Activated naive CD4-positive, alpha-beta T cell treated with Interleukin-2 at 50 U/mL for 16 hours (primary cell): ENCODE data around the gene ITPR1.

Experiments
- DNase-seq: peaks from one replicate; pipeline ENCODE4 v3.0.0-alpha.2; 2020

The ITPR1 gene

DNA sequence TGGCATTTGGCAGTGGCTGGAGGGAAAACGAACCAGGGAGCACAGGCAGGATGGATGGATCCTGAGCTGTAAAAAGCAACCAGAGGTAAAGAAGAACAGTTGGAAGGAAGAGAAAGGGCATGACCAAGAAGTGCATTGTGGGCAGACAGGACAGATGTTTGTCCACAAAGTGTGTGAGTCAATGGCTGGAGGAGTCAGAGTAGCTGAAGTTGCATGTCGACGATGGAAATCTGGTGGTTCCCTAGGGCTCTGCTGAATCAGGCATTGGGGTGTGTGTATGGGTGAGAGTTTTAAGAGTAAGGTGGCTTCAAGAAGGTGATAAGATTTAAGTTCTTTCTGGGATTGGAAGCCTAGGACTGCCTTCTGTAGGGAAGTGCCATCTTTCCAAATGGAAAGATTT lies 272.1 kb downstream of the ITPR1 start:
- DNase-seq, result no peak

DNA sequence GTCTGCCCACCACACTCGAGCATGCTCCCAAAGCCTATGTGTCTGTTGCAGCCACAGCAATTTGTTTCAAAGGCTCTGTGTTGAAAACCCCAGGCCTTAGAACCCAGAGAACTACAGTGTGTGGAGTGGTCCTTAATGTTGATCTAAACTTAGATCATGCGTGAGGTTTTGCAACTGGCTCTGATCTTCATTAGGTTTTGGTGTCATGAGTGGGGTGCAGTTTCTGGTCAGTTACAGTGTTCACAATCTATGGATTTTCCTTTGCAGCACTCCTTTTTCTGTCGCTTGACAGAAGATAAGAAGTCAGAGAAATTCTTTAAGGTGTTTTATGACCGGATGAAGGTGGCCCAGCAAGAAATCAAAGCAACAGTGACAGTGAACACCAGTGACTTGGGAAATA lies 273.1 kb downstream of the ITPR1 start:
- DNase-seq, result no peak

DNA sequence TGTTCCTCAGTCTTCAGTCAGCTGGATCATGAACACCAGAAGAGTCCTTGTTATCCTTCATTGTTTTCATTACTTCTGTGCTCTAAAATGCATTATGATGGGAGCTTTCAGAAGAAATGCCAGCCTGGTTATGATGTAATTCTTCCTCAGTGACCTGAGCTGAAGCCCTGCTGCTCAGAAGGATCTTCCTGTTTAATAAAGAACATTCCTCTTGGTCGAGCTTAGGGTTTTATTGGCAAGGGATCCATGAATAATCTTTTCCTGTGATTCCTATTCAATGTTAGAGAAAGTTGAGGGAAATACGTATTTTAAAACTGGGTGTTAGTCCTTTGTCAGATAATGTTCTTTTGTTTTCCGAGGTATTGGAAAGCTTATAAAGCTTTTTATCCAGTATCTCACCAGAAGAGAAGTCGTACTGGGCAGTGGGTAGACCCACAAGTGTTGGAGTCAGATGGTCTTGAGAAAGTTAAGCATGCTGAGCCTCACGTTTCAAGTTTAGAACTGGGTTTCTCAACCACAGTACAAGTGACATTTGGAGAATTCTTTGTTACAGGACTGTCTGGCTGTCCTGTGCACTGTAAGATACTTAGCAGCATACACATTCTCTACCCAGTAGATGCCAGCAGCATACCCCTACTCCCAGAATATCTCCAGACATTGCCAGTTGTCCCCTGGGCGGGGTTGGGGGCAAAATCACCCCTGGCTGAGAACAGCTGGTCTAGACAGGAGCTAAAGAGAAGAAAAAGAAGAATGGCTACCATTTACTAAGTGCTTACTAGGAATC lies 273.8 kb downstream of the ITPR1 start:
- no peak for DNase-seq

DNA sequence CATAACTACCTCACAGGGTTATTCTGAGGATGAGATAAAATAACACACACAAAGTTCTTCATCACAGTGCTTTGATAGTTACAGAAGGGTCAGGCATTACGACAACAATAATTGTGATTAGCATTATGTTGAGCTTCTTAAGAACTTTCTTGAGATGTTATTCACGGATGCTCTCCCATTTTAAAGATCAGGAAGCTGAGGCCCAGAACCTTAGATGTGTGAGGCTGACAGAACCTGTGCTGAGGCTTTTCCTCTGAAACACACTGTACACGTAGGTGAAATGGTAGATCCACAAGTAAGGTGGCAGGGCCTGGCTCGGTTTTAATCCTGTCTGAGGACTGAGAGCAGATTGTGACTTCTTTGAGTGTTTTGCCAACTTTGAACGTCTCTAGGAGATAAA lies 274.9 kb downstream of the ITPR1 start:
- no peak for DNase-seq

DNA sequence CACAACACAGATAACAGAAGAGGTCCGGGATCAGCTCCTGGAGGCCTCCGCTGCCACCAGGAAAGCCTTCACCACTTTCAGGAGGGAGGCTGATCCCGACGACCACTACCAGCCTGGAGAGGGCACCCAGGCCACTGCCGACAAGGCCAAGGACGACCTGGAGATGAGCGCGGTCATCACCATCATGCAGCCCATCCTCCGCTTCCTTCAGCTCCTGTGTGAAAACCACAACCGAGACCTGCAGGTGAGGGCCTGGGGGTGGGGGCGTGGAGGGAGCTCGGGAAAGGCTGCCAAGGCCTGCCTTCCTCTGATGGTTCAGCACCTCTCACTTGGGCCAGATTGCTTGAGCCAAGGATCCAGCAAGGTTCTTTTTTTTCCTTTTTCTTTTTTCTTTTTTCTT lies 275.4 kb downstream of the ITPR1 start:
- no peak for DNase-seq

DNA sequence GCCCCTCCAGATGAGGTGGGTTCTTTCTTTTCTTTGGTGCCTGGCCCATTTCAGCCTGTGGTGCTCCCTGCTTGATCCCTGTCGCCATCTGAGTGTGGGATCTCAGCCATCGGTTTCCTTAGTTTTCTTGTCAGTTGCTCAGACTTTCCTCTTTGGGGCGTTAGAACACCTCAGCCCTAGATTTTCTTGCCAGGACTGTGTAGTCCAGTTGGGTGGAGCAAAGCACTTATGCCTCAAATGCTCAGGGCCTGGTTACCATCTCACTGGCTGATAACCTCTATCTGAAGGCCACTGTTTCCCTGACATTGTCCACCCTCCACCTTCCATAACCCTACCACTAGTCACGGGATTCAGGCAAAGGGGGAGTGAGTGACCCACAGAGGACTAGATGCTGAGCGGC lies 277.4 kb downstream of the ITPR1 start:
- no peak for DNase-seq

DNA sequence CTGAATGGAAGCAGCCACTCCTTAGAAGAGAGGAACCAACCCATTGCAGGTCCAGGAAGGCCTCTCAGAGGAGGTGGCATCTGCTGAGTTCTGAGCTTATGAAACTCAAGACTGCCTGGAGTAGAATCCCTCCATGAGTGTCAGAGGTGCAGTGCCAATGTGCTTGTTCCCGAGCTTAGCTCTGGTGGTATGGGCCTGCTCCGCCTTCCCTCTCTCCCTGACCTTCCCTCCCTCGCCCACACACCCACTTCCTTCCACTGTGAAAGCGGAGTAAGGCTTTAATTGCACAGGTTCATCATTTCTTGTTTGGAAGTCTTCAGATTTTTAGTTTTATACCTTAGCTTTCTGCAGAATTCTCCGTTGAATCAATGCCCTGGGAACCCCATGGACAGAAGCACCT lies 278.1 kb downstream of the ITPR1 start:
- no peak for DNase-seq

DNA sequence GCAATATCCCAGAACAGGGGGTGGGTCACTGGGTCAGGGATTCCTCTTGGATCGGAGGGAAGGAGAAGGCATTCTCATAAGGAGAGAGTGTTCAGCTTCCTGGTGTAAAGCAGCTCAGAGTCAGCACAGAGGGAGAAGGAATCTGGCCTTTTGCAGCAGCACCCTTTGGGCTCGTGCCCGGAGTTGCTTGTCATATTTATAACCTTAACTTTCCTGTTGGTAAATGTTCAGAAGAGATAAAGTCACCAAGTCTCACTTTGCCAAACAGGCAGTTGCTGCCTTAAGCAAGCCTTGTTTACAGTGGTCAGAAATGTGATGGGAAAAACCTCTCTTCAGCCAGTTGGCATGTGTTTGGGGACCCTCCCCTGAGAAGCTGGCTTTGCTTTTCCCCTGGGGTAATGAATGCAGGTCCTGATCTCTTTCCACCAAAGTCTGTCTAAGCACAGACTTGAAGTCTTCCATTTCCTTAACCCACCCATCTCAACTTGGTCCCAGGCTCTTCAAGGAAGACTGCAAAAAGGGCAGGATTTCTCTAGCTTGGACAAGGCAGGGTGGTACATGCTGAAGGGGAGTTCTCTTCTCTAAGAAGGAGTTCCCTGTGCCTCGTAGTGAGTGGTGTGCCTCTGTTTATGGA lies 279.1 kb downstream of the ITPR1 start:
- no peak for DNase-seq

DNA sequence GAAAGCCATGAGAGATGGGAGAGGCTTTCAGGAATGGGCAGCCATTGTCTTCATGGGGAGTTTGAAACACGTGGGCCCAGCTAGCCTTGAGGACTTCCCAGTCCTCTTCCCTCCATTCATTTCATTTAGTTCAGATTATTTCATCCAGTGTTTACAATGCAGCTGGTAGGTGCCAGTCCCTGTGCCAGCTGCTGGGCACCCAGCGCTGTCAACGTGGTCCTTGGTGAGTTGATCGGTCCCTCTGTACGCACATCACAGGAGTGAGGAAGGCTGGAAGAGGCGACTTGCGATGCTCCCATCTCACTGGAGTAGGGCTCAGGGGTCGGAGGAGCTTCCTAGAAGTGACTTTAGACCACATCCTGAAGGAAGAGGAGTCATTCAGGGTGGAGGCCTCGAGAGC lies 279.7 kb downstream of the ITPR1 start:
- DNase-seq, result no peak

DNA sequence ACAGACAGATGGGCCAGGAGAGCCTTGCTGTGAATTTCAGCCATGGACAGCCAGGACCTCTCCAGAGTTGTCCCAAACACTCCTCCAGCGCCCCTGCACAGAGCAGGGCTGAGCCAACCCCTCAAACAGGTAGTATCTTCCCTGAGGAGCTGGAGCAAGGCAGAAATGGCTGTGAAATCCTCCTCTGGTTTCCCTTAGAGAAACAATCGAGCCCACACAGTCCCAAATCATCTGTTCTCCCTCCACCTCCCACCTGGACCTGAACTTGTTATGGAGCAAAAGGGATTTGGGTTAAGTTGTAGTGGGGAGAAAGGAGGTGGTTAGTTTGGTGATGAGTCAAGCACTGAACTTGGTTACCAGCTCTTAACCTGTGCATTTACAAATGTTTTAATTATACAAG lies 280.4 kb downstream of the ITPR1 start:
- no peak for DNase-seq

DNA sequence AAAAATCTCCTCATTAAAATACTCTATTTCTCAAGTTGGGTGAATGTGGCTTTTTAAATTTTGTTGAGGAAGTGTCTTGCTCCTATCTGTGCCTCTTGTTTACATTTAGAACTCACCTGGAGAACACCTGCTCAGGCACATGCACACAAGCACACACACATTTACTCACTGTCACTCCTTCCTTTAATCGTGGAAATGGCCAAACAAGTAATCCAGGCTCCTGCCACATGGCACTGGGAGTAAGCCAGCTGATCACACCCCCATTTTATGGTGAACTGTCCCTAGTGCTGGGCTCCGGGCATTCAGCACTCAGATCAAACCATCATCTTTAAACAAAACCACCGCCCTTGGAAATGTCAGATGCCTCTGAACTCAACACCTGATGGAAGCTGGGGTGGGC lies 281.4 kb downstream of the ITPR1 start:
- DNase-seq, result no peak

DNA sequence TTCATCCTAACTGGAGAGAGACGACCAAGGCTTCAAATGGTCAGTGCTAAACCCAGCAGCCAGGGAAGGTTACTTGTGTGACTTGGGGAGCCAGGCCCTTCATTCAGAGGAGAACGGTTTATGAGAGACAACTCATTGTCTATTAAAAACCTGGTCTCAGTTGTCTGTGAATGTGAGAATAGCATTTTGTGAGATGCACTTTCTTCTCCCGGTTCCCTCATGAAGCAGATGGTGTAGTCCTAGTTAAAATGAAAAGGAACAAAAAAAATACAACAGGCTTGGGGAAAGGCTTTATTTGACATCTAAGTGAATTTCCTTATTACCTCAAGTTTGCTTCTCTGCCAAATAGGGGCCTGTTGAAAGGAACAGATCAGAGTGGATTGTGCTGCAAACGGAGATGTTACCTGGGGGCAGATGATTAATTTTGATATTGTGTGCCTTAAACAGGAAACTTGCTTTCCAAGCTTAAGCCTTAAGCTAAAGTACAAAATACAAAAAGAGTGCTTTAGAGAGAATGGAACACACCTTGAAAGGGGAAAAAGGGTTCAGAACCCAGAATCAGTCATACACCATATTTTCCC lies 283.3 kb downstream of the ITPR1 start:
- no peak for DNase-seq

DNA sequence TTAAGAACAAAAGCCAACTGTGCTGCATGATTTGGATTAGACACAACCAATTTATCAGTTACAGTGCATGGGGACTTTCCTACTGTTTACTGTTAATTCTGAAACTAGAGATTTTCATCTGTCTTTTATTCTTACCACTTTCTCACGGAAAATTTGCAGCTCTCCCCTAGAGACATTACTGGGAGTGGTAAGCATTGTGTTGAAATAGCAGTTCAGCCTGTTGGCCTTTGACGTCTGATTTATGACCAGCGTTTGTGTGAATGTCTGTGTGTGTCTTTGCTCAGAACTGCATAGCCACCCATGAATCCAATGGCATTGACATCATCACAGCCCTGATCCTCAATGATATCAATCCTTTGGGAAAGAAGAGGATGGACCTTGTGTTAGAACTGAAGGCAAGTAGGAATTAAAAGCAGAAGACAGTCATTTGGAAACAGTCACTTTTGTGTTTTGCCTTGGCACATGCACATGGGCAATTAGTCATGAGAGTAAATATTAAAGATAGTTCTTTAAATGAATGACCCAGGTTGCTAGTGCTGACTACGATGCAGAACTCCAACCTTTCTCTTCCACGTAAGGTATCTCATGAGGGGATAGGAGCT lies 283.9 kb downstream of the ITPR1 start:
- no peak for DNase-seq

DNA sequence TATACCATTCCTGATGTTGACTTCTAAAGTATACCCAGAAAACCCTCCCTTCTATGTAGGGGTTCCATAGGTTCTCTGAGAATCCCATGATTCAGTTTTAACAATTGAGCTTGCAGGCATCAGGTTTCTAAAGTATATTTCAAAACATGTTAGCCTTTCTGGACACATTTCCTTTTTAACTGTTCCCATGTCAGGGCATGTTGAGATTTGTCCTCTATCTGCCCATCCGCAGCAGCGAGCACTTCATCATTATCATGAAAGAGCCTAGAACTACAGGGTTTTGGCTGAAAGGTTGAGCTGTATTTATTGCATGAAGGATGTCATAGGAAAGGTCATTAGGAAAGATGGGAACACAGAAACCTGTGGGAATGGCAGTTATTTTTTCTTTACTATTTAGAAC lies 285.0 kb downstream of the ITPR1 start:
- DNase-seq, result no peak

DNA sequence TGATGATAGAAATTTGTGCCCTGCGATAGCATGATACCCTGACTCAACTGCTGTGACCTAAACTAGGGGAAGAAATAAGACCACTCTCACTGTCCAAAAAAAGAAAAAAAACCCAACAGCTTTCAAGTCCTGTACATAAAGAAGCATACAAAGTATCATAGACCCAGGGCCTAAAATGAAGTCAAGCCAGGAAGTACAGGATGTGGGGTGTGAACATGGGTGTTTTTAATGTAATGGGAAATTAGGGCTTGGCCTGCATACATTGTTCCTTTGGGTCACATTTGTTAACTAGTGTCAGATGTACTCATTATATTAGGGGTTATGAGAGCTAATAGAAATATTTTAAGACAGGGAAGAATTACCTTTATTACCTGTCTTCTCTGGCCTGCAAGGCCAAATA lies 285.6 kb downstream of the ITPR1 start:
- DNase-seq, result no peak

DNA sequence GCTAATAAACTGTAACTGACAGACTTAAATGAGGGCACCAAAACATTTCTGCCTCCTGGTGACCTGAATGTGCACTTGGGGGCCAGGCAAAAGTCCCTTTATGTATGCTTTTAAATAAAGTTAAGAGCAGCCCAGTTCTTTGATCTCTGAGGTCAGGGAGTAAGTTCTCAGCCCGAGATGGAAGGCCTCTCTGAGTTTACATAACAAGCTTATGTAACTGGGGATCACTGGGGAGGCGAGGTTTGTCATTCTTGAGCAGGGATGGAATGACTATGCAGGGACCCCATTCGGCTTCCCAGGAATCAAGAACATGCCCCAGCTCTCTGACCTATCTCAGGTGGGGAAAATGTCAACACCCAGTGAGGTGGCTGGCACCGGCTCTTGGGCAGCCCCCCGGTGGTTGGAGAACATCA lies 287.4 kb downstream of the ITPR1 start:
- no peak for DNase-seq

DNA sequence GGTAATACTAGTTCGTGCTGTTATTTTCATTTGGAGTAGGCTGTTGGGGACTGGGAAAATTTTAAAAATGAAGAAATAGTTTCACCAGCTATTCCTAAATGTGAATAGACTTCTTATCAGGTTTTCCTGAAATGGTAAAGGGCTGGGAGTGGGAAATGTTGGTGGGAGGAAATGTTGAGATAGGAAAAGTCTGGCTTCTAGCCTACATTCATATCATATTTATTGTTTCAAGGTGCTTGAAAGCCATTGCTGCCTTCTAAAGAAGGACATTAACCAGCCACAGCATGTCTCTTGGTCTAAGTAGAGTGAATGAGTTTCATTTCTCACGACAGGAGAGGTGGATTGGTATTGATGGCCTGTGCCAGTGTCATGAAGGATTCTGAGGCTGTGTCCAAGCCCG lies 288.9 kb downstream of the ITPR1 start:
- no peak for DNase-seq

DNA sequence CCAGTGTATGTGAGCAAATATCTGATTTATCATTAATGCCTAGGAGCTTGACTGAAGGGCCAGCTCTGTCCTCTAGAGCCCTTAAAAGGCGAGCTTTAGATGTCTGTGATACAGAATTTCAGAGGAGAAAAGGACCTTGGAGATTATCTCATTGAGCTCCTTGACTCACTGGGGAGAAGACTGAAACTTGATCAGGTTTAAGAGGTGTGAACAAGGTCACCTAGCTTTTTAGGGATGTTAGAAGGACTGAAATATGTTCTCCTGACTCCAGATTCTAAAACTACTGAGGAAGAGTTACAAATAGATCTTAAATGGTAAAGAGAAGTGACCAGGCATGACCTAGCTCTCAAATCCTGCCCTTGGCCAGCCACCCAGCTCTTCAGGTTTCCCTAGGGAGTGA lies 292.4 kb downstream of the ITPR1 start:
- DNase-seq, result no peak

DNA sequence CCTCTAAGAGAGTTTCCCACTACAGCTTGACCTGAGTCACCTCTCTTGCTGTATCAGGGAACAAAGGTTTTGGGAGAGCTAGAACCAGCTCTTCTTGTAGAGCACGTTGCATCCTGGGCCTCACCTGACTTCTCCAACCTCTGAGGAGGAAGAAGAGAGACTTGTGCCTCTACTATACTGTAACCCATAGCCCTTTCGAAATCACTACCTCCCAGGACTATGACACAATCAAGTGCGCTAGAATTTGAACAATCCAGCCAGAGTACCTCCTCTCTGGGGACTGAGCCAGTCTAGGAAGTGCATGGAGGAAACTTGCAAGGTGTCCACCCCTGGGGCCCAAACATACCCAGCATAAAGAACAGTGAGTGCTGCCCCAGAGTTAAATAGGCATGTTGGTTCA lies 293.3 kb downstream of the ITPR1 start:
- no peak for DNase-seq

DNA sequence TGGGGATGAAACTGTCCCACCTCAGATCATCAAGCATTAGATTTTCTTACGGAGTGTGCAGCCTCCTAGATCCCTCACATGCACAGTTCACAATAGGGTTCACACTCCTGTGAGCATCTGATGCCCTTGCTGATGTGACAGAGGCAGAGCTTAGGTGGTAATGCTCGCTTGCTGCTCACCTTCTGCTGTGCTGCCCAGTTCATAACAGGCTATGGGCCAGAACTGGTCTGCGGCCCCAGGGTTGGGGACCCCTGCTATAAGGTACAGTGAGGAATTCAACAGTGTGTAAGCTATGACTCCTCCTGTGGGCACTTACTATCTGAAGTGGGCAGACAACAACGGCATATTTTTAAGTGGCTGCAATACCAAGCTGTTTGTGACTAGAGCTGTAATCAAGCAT lies 298.2 kb downstream of the ITPR1 start:
- DNase-seq, result no peak

DNA sequence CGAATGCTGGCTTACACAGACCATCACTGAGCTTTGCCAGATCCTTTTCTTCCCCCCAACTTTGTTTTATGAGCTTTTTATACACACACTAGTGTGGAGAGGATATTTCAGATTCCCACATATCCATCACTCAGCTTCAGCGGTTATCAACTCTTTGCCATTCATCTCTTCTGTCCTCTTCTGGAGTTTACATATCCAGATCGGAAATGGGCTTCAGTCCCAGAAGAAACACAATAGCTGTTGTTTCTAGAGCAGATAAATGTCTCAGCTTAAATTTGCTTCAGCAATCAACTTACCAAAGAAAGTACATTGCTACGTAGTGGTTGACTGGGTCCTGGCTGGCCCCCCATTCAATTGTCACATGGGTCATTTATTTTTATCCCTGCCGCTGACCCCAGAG lies 300.2 kb downstream of the ITPR1 start:
- no peak for DNase-seq

DNA sequence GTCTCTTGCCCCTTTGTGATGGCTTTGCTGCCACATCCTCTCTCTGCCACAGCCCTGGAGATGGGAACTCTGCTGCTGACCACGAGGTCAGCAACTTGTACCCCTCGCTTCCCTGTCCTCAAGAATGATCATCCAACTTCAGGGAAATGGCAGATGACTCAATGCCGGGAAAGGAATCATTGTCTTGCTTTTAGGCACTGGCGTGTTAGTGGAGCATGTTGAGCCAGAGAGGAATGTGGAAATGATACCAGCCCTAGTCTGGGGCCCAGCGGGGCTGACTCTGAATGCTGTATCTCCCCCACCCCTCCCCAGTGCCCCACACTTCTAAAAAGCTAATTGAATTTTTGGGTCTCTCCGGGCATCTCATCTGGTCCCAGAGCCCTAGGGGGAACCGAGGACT lies 301.2 kb downstream of the ITPR1 start:
- no peak for DNase-seq

DNA sequence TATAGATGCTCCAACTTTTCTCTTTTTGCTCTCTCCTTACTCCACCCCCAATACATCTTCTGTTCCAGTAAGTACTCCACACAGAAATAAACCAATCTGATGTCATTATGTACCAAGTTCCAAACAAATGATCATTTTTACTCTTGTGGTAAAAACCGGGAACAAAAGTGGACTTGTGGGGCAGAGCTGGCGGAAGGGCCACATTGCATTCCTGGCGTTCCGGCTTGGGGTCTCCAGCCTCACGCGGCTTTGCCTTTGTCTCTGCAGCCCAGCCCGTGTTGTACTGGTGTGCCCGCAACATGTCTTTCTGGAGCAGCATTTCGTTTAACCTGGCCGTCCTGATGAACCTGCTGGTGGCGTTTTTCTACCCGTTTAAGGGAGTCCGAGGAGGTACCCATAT lies 301.6 kb downstream of the ITPR1 start:
- no peak for DNase-seq

DNA sequence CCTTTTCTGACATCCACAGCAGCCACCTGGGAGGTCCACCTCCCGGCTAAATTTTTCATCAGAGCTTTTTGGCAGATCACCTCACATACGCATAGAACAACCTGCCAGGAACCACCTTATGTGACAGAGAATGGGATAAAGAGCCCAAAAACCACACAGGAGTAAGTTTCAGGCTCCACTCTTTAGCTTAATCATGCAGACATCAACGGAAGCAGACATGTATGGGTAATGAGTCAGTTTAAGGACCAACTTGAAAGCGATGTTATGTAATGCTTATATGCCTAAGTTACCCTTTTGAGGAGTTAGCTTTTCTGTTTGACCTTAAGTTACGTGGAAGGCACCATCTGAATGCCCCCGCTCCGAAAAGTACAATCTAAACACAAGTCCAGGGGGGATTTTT lies 302.8 kb downstream of the ITPR1 start:
- no peak for DNase-seq
